GM21576 (cell line): ENCODE results near the gene GOLGA6D.
"Not testable (repeated sequence)": the region's sequence is repeated elsewhere in the genome, so short reads cannot be mapped to it uniquely, and the experiment has no call there.

Experiments
- ATAC-seq: cut with Tn5 transposase; IDR thresholded peaks from one replicate; pipeline ENCODE4 v1.9.1; 2021; ENCODE audit warnings: mild to moderate bottlenecking, moderate library complexity; ENCODE audit not compliant: unreplicated experiment

GOLGA6D gene

DNA sequence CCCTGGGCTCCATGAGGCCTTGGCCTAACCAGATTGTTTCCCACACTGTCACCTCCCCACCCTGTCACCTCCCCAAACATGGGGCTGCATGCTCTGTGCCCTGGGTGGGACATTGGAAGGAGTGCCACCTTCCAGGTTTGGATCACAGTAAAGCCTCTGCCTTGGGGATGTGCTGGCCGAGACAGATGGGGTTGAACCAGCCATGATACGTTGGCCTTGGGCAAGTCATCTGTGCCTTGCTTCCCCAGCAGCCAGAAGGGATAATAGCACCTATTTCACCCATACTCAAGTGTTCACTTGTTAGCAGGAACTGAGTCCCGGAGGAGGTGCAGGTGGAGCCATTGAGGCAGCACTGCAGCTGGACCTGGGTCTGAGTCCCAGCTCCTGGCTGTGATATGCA is 7.0 kb upstream of the GOLGA6D start:
- not testable (repeated sequence) for ATAC-seq

GRCh38 chr15:75278497-75278896 is 4.1 kb upstream of the GOLGA6D start:
- ATAC-seq = not testable (repeated sequence)

- not testable (repeated sequence) for ATAC-seq
These were observed 1.5 kb downstream of the GOLGA6D start for GRCh38 chr15:75284152-75284551.

- not testable (repeated sequence) for ATAC-seq
These were observed 11.0 kb downstream of the GOLGA6D start for GRCh38 chr15:75293660-75294059.

DNA sequence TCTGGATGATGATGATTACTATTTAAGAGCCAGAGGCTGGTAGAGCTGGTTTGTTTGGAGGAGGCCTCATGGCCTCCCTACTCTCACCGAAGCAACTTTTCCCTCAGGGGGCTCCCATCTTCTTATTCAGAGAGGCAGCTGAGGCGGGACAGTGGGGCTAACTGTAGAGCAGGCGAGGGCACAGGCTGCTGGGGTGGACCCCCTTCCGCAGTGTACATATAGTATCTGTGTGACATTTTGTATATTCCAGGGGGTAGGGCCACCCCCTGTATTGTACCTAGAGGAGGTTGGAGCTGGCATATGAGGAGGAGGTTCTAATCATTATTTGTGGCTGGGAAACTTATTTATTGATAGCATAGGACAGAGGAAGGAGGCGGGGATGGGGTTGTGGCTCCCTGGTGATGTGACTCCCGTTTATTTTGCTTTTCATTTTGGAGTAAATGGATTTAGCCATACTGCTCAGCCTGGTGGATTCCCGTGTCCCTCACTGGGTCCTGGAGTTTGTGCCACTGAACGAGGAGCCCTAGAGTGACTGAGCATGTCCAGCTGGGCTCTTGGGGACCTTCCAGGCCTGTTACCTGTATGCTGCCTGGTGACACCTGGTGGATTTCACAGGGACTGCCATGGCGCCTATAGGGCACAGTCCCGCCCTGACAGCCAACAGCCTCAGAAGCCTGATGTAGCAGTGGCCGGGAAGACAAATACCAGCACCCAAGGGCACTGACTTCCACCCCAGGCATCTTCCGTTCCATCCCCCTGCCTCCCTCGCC is 16.1 kb downstream of the GOLGA6D start:
- ATAC-seq = not testable (repeated sequence)

GRCh38 chr15:75299311-75299688 is 16.7 kb downstream of the GOLGA6D start:
- not testable (repeated sequence) for ATAC-seq

DNA sequence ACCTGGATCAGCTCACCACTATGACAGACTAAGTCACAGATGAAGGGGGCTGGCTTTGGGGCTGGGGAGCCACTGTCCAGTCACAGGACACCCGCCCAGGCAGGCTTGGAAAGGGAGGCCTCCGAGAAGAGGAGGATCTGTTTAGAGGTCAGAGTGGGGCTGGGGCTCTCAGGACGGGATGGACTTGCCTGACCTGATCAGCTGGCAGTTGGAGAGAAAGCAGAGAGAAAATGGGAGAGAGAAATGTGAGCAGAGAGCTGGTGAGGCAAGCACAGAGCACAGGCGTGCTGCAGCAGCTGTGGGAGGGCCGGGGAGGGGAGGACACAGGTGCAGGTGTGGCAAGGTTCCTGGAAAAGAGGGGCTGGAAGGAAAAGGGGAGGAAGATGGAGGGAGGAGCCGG is 17.4 kb downstream of the GOLGA6D start:
- ATAC-seq = not testable (repeated sequence)

- ATAC-seq = no peak
These were observed 19.7 kb downstream of the GOLGA6D start for GRCh38 chr15:75302318-75302717.

GRCh38 chr15:75302753-75303152 is 20.1 kb downstream of the GOLGA6D start:
- not testable (repeated sequence) for ATAC-seq

DNA sequence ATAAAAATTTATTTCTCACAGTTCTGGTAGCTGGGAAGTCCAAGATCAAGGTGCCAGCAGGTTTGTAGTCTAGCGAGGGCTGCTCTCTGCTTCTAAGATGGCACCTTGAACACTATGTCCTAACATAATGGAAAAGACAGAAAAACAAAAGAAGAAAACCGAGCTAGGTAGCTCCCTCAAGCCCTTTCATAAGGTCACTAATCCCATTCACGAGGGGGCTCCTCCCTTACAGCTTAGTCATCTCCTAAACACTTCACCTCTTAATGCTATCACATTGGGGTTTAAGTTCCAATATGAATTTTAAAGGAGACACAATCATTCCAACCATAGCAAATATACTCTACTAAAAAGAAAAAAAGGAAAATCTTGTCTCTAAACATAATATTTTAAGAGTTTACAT is 23.6 kb downstream of the GOLGA6D start:
- no peak for ATAC-seq

DNA sequence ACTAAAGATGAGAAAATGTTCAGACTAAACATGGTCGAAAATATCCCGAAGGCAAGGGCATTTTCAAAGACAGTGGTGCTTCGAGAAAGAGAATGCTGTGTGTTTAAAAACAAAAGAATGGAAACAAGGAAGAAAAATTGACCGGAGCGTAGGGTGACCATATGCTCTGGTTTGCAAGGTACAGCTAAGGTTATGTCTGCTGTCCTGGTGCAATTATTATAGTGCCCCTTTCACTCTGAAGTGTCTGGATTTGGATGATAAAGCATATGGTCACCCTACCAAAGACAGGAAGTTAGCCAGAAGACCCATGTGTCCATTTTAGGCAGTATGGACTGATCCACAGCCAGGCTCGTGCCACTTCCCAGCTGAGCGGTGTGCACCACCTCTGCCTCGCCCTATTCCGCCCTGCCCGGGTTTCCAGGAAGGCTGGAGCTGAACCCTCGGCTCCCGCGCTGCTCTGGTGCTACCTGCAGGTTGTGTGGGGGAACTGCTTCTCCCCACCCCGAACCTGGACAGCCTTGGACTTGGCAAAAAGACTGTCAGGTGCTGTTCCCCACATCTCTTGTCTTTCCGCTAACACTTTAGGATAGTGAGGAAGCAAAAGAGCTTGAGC is 25.2 kb downstream of the GOLGA6D start:
- no peak for ATAC-seq

- ATAC-seq = no peak
These were observed 27.1 kb downstream of the GOLGA6D start for GRCh38 chr15:75309711-75310110.

DNA sequence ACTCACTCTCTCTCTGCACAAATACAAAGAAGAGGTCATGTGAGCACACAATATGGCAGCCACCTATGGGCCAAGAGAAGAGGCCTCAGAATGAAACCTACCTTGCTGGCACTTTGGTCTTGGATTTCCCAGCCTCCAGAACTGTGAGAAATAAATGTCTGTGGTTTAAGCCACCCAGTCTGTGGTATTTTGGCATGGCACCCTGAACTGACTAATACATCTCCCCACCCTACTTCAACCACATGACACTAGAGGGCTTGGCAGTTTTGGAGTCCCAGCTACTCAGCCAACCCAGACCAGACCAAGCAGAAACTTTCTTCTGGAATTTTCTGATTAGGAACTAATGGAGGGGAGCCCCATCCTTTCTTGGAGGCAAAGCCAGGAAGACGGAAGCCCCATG is 29.9 kb downstream of the GOLGA6D start:
- not testable (repeated sequence) for ATAC-seq

GRCh38 chr15:75313116-75313845 is 30.6 kb downstream of the GOLGA6D start:
- ATAC-seq = no peak

- no peak for ATAC-seq
These were observed 32.1 kb downstream of the GOLGA6D start for GRCh38 chr15:75314552-75315290.

GRCh38 chr15:75319231-75319897 is 36.7 kb downstream of the GOLGA6D start:
- ATAC-seq = not testable (repeated sequence)

- no peak for ATAC-seq
These were observed 39.1 kb downstream of the GOLGA6D start for GRCh38 chr15:75321711-75322110.

GRCh38 chr15:75325922-75326321 is 43.3 kb downstream of the GOLGA6D start:
- ATAC-seq = no peak

GRCh38 chr15:75327005-75327404 is 44.4 kb downstream of the GOLGA6D start:
- no peak for ATAC-seq

- ATAC-seq = no peak
These were observed 44.9 kb downstream of the GOLGA6D start for GRCh38 chr15:75327491-75327890.
